Lung (tissue), 12 donors: ENCODE data around the gene BAG5. TPM values are rescaled to one million over a fixed set of nuclear protein-coding genes. Genes with fewer than 3 reads are reported as not detected.
A peak's percentile ranks its signal among the peaks of the same experiment; 100 is the strongest.

ENCODE experiments used
- ATAC-seq: fragments of 200-7000 bp; cut with Tn5 transposase; one replicate; pipeline ENCODE4 v1.9.1; 2020; ENCODE audit warnings: moderate number of reproducible peaks; ENCODE audit not compliant: insufficient read depth, low FRiP score
- DNase-seq, 3 donors: peaks; one replicate each; pipeline ENCODE4 v3.0.0-alpha.2; 2013 to 2017
- H3K27ac ChIP-seq, 2 donors: one replicate each; pipeline ENCODE4 v1.5.1; 2013; ENCODE audit warnings: mild to moderate bottlenecking in 2 of 2, moderate library complexity in 2 of 2, control low read depth in 1 of 2, inconsistent platforms in 1 of 2, low read depth in 1 of 2, low read length in 1 of 2
- H3K27me3 ChIP-seq, 3 donors: one replicate each; pipeline ENCODE4 v1.5.1; 2013; ENCODE audit warnings: low read length in 2 of 3; ENCODE audit not compliant: control insufficient read depth in 3 of 3, insufficient read depth in 3 of 3
- H3K36me3 ChIP-seq, 4 donors: one replicate each; pipeline ENCODE4 v1.5.1; 2013; ENCODE audit warnings: low read length in 4 of 4, mild to moderate bottlenecking in 1 of 4, moderate library complexity in 1 of 4; ENCODE audit not compliant: control insufficient read depth in 4 of 4, insufficient read depth in 4 of 4
- H3K4me1 ChIP-seq, 5 donors: one replicate each; pipeline ENCODE4 v1.5.1; 2013; ENCODE audit warnings: low read length in 5 of 5, mild to moderate bottlenecking in 2 of 5, moderate library complexity in 1 of 5; ENCODE audit not compliant: control insufficient read depth in 5 of 5, insufficient read depth in 5 of 5
- H3K4me3 ChIP-seq: one replicate; pipeline ENCODE4 v1.5.1; 2013; ENCODE audit warnings: mild to moderate bottlenecking, control low read depth, moderate library complexity
- H3K9ac ChIP-seq, 2 donors: one replicate each; pipeline ENCODE4 v1.5.1; 2013; ENCODE audit warnings: low read length in 2 of 2, control low read depth in 1 of 2; ENCODE audit not compliant: insufficient read depth in 1 of 2
- H3K9me3 ChIP-seq, 4 donors: one replicate each; pipeline ENCODE4 v1.5.1; 2013; ENCODE audit warnings: low read length in 3 of 4, mild to moderate bottlenecking in 1 of 4, moderate library complexity in 1 of 4; ENCODE audit not compliant: control insufficient read depth in 4 of 4, insufficient read depth in 3 of 4
- WGBS, 2 donors: extraction: QIAGEN DNeasy Blood & Tissue Kit; methylation state at CpG; one replicate each; pipeline ENCODE4 v1.1.7; 2013; 5-methylcytosine and 5-hydroxymethylcytosine counted together
- polyA plus RNA-seq, 2 donors: library from polyadenylated mRNA; stranded (reverse); fragments of 200-250 nt; gene quantifications; one replicate each; pipeline ENCODE4 v1.2.1, GENCODE V29; 2013
- total RNA-seq, 2 donors: library from RNA; depleted of rRNA in 1 of 2; stranded (reverse); fragments of >200 nt in 1 of 2; gene quantifications; one replicate each; pipeline ENCODE4 v1.2.1, GENCODE V29; 2014 to 2021
- TF ChIP-seq, protein P1 (sequence below): IDR thresholded peaks from 2 replicates; pipeline ENCODE4 v1.5.1; 2012; ENCODE audit warnings: mild to moderate bottlenecking; ENCODE audit errors: control extremely low read depth, extremely low read depth
- donor health status: control.
- donor health status: control.
- donor health status: Bipolar disorder and iron deficiency.
- donor health status: healthy.
- donor health status: DM: yes; HTN: yes; CAD: no.

BAG5 gene
- total and polyA plus RNA-seq, 4 donors: 8.7 to 26.0 (median 18.5) TPM

- H3K27ac ChIP-seq: peak overlapping the region; percentile 71 to 75
- H3K9me3 ChIP-seq: no peaks in the 10 kb centered on the region
- peak overlapping the region; percentile 46 for H3K4me3 ChIP-seq
- ATAC-seq (no peak), DNase-seq (peak in 1 of 3 donors; percentile 59)
- no peaks in the 10 kb centered on the region for H3K27me3 ChIP-seq
- H3K4me1 ChIP-seq: peaks cover 0 to 53% (median 26%) of the 10 kb centered on the region in 5 donors
- H3K36me3 ChIP-seq: no peaks in the 10 kb centered on the region
- 1% methylated on average over 51 to 74 of the region's 74 CpGs for WGBS, 2 donors
- peak overlapping the region in 1 of 2 donors; percentile 46 for H3K9ac ChIP-seq
- TF ChIP-seq, protein P1, sequence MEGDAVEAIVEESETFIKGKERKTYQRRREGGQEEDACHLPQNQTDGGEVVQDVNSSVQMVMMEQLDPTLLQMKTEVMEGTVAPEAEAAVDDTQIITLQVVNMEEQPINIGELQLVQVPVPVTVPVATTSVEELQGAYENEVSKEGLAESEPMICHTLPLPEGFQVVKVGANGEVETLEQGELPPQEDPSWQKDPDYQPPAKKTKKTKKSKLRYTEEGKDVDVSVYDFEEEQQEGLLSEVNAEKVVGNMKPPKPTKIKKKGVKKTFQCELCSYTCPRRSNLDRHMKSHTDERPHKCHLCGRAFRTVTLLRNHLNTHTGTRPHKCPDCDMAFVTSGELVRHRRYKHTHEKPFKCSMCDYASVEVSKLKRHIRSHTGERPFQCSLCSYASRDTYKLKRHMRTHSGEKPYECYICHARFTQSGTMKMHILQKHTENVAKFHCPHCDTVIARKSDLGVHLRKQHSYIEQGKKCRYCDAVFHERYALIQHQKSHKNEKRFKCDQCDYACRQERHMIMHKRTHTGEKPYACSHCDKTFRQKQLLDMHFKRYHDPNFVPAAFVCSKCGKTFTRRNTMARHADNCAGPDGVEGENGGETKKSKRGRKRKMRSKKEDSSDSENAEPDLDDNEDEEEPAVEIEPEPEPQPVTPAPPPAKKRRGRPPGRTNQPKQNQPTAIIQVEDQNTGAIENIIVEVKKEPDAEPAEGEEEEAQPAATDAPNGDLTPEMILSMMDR: no peak
Measured at GRCh38 chr14:103521951-103522563, 40.4 kb downstream of the BAG5 start.

- ATAC-seq (peak; percentile 22), DNase-seq (no peak)
- H3K27ac ChIP-seq: peak overlapping the region; percentile 59 to 80
- no peaks in the 10 kb centered on the region for H3K9me3 ChIP-seq
- H3K4me1 ChIP-seq: peaks cover 0 to 53% (median 26%) of the 10 kb centered on the region in 5 donors
- WGBS, 2 donors: 0 to 1% methylated on average over 61 to 77 of the region's 77 CpGs
- no peak overlapping the region for H3K9ac ChIP-seq
- peak overlapping the region; percentile 46 for H3K4me3 ChIP-seq
- no peaks in the 10 kb centered on the region for H3K27me3 ChIP-seq
- no peaks in the 10 kb centered on the region for H3K36me3 ChIP-seq
- TF ChIP-seq, protein P1: no peak
Measured at GRCh38 chr14:103521438-103521950, 41.0 kb downstream of the BAG5 start.

DNA sequence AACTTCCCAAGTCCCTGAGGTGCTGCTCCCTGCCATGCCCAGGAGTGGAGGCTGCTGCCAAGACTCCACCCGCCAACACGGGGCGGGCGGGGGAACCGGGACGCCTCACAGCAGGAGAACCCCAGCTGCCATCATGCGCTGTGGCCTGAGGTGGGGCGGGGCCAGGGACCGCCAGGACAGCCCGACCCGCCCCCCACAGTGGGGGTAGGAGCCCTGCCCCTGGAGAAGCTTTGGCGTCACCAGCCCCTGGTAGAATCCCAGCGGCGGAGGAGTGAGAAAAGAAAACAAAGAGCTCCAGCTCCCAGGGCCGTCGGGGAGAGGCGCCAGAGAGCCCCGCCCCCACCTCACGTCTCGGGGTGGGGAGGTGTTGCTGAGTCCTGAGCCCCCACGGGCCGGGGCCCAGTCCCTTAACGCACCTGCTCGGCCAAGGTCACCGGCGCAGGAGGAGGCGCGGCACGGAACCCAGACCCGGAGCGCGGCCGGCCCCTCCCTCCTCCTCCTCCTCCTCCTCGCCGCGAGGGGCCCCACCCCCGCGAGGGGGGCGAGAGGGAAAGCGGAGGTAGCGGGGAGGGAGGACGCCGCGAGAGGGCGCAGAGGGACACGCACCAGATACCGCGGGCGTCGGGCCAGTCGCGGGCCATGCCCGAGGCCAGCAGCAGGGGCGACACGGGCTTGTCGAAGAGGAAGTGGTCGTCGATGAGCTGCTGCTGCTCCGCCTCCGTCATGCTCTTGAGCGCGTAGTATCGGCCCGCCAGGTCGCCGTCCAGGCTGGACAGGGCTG is 41.6 kb downstream of the BAG5 start:
- Histone ChIP-seq H3K9me3 (no peaks in the 10 kb centered on the region), H3K4me3 (peak overlapping the region; percentile 15), H3K36me3 (no peaks in the 10 kb centered on the region), H3K27ac (peak overlapping the region; percentile 59 to 80), H3K4me1 (peaks cover 0 to 49% (median 21%) of the 10 kb centered on the region in 5 donors), H3K9ac (no peak overlapping the region), H3K27me3 (no peaks in the 10 kb centered on the region)
- DNase-seq (peak; percentile 79 to 90 (median 88)), ATAC-seq (peak; percentile 73)
- TF ChIP-seq, protein P1: peak; percentile 28
- 2% methylated on average over 49 to 66 of the region's 66 CpGs for WGBS, 2 donors
